Heart left ventricle (tissue), 16 donors: ENCODE data around the gene RGS12. TPM values are rescaled to one million over a fixed set of nuclear protein-coding genes. Genes with fewer than 3 reads are reported as not detected.

ENCODE experiments used
- ATAC-seq, 4 donors: fragments of 200-7000 bp; cut with Tn5 transposase; one replicate each; pipeline ENCODE4 v1.9.1; 2020 to 2022; ENCODE audit warnings: moderate library complexity in 4 of 4, mild to moderate bottlenecking in 3 of 4, moderate number of reproducible peaks in 1 of 4
- DNase-seq, 5 donors: peaks; one replicate each; pipeline ENCODE4 v3.0.0-alpha.2; 2020
- H3K27ac ChIP-seq, 12 donors: fragments of 200-600 bp; sonication (generic) in 4 of 12; one replicate each; pipeline versions ENCODE4 v1.5.0 to v1.8.0; 2016 to 2022; ENCODE audit warnings: mild to moderate bottlenecking in 2 of 12
- H3K27me3 ChIP-seq, 9 donors: fragments of 200-600 bp; sonication (generic) in 2 of 9; one replicate each; pipeline versions ENCODE4 v1.5.1 to v1.8.0; 2016 to 2022; ENCODE audit warnings: mild to moderate bottlenecking in 3 of 9
- H3K36me3 ChIP-seq, 9 donors: fragments of 200-600 bp; sonication (generic) in 2 of 9; one replicate each; pipeline versions ENCODE4 v1.5.0 to v1.8.0; 2018 to 2022; ENCODE audit warnings: mild to moderate bottlenecking in 2 of 9
- H3K4me1 ChIP-seq, 12 donors: fragments of 200-600 bp; sonication (generic) in 4 of 12; one replicate each; pipeline versions ENCODE4 v1.5.0 to v1.8.0; 2016 to 2022; ENCODE audit warnings: mild to moderate bottlenecking in 3 of 12
- H3K4me3 ChIP-seq, 12 donors: fragments of 200-600 bp; sonication (generic) in 4 of 12; one replicate each; pipeline versions ENCODE4 v1.5.0 to v1.8.0; 2017 to 2022; ENCODE audit warnings: mild to moderate bottlenecking in 9 of 12, moderate library complexity in 4 of 12
- H3K9me3 ChIP-seq, 12 donors: fragments of 200-600 bp; sonication (generic) in 4 of 12; one replicate each; pipeline versions ENCODE4 v1.5.0 to v1.8.0; 2016 to 2022; ENCODE audit warnings: mild to moderate bottlenecking in 1 of 12
- POLR2A ChIP-seq, 2 donors: fragments of 450-650 bp; IDR thresholded peaks; one replicate each; pipeline ENCODE4 v1.6.1; 2017; ENCODE audit warnings: antibody characterized with exemption in 2 of 2, mild to moderate bottlenecking in 2 of 2, moderate library complexity in 2 of 2
- WGBS, 4 donors: extraction: QIAGEN DNeasy Blood & Tissue Kit in 2 of 4; methylation state at CpG; one replicate each; pipeline versions ENCODE4 v1.1.5 to v1.1.7; 2013 to 2018; 5-methylcytosine and 5-hydroxymethylcytosine counted together
- intact Hi-C, 10 donors: fragments of 100-400 bp; cut with DNase I; formaldehyde crosslinking; loops; one replicate each; pipeline versions ENCODE4 v1.11.1 to v1.14.2; 2022
- polyA plus RNA-seq, 2 donors: library from polyadenylated mRNA; stranded (reverse); fragments of 200-250 nt; gene quantifications; one replicate each; pipeline ENCODE4 v1.2.3, GENCODE V29; 2013
- total RNA-seq, 9 donors: library from RNA; depleted of rRNA in 2 of 9; stranded (reverse); fragments of >200 nt in 2 of 9; fragmentation: NEBNext Ultra II Directional in 3 of 9; extraction: Animal tissue kit (Norgen Biotek cat#: 25700) in 3 of 9; gene quantifications; one replicate each; pipeline versions ENCODE4 v1.1.0 to v1.2.4, GENCODE V29; 2016 to 2023
- TF ChIP-seq, protein P1 (sequence below), 12 donors: fragments of 200-600 bp; sonication (generic) in 4 of 12; IDR thresholded peaks; one replicate each; pipeline versions ENCODE4 v1.5.0 to v1.8.0; 2018 to 2022; ENCODE audit warnings: antibody characterized with exemption in 12 of 12, mild to moderate bottlenecking in 5 of 12
- donor health status: ischemic (EF 13 %, LVEDD 7.1; RV severe dilation, severe dysfunction).
- donor health status: healthy with polysubstance abuse.
- donor health status: DM: no; HTN: yes; CAD: no.
- donor health status: DM: no; HTN: no; CAD: no.
- donor health status: ischemic (EF 25% LVEDD 6.9; RV normal size, moderate dysfunction).
- donor health status: ischemic (EF 25% LVEDD 5.7; RV mildly dilated, moderate dysfunction).
- donor health status: healthy.
- donor health status: DM: yes; HTN: yes; CAD: no.
- donor health status: ischemic (EF 35%, LVEDD 5.7; RV mildly dilated, moderate dysfunction).
- donor health status: nonischemic (EF 11% LVEDD 7.7; RV severe dilation, severe dysfunction).
- donor health status: DM: yes; HTN: yes; CAD: no.
- donor health status: PGD.
- donor health status: ischemic (EF 29% LVEDD 5.4; RV normal size, mild dysfunction).
- donor health status: nonischemic (EF 23%, LVEDD 6.1; RV moderate dilation, normal function).

Gene RGS12
- total and polyA plus RNA-seq, 11 donors: 8.4 to 18.4 (median 13.9) TPM

DNA sequence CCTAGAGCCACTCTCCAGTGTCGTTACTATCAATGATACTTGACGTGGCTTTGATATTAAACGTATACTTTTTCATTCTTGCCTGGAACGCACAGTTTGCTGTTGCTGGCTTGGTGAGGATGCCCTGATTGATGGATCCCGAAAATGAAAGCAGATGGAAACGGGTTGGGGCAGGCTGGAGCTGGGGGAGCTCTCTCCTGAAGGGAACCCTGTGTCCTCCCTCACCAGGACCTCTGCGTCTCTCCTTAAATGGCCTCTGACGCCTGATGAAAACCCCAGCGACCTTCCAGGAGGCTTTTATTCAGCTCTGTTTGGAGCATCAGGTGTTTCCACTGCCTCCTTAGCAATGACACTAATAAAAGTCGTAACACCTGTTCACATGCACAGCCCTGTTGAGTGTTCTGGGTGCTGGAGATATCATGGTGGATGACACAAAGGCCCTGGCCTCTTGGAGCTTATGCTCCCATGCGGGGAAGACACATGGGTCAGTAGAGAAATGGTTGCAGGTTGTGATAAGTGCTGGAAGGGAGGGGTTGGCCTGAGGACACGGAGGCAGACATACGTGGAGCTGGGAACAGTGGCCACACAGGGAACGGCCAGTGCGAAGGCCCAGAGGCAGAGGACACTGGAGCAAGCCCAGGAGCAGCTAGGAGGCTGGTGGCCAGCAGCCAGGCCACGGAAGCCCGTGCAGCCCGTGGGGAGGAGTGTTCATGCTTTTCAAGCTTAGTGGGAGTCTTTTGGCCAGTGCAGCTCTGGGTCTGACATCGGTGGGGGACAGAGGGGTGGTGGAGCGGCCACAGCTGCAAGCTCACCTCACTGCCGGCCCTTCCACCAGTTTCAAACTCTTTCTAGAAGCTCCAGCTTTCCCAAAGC, 36.4 kb upstream of the RGS12 start:
- peaks cover 0 to 5% (median 0%) of the 10 kb centered on the region in 9 donors for H3K36me3 ChIP-seq
- H3K9me3 ChIP-seq: no peaks in the 10 kb centered on the region
- TF ChIP-seq, protein P1, sequence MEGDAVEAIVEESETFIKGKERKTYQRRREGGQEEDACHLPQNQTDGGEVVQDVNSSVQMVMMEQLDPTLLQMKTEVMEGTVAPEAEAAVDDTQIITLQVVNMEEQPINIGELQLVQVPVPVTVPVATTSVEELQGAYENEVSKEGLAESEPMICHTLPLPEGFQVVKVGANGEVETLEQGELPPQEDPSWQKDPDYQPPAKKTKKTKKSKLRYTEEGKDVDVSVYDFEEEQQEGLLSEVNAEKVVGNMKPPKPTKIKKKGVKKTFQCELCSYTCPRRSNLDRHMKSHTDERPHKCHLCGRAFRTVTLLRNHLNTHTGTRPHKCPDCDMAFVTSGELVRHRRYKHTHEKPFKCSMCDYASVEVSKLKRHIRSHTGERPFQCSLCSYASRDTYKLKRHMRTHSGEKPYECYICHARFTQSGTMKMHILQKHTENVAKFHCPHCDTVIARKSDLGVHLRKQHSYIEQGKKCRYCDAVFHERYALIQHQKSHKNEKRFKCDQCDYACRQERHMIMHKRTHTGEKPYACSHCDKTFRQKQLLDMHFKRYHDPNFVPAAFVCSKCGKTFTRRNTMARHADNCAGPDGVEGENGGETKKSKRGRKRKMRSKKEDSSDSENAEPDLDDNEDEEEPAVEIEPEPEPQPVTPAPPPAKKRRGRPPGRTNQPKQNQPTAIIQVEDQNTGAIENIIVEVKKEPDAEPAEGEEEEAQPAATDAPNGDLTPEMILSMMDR (IDR thresholded peaks at IDR 0.05): no peak
- no peak for TF ChIP-seq POLR2A (IDR thresholded peaks at IDR 0.05)
- ATAC-seq (no peak), DNase-seq (peak in 2 of 5 donors; percentile 4 to 7)
- H3K4me1 ChIP-seq: no peaks in the 10 kb centered on the region
- WGBS, 4 donors: 90 to 93% (median 91%) methylated on average over 21 of the region's 21 CpGs
- no peaks in the 10 kb centered on the region for H3K27me3 ChIP-seq
- H3K4me3 ChIP-seq: no peak overlapping the region
- no peak overlapping the region for H3K27ac ChIP-seq
- intact Hi-C loops: no loop called here

DNA sequence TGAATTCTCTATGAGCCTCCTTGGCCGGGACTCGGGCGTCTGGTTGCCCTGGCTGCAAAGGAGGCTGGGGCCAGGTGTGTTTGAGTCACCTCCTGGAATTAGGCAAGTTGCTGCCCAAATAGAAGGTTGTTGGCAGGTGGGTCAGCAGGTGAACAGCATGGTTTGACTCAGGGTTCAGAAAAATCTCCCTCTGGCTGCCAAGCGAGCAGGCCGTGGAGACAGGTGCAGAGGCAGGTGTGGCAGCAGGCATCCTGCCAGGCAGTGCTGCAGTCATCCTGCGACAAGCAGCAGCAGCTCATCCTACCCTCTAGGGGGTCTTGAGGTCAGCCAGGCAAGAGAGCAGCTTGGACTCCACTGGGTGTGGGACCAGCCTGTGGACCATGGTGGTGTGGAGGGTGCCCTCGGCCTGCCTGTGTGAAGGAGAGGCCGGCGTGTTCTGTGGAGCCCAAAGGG, 35.7 kb upstream of the RGS12 start:
- TF ChIP-seq, protein P1 (IDR thresholded peaks at IDR 0.05): no peak
- TF ChIP-seq POLR2A (IDR thresholded peaks at IDR 0.05): no peak
- H3K4me3 ChIP-seq: no peak overlapping the region
- peaks cover 0 to 5% (median 0%) of the 10 kb centered on the region in 9 donors for H3K36me3 ChIP-seq
- H3K9me3 ChIP-seq: no peaks in the 10 kb centered on the region
- ATAC-seq: no peak
- H3K4me1 ChIP-seq: no peaks in the 10 kb centered on the region
- H3K27me3 ChIP-seq: no peaks in the 10 kb centered on the region
- H3K27ac ChIP-seq: no peak overlapping the region
- peak in 4 of 5 donors; percentile 3 to 48 (median 14) for DNase-seq
- intact Hi-C loops: no loop called here
- 90 to 95% (median 94%) methylated on average over 5 to 9 of the region's 9 CpGs for WGBS, 4 donors

DNA sequence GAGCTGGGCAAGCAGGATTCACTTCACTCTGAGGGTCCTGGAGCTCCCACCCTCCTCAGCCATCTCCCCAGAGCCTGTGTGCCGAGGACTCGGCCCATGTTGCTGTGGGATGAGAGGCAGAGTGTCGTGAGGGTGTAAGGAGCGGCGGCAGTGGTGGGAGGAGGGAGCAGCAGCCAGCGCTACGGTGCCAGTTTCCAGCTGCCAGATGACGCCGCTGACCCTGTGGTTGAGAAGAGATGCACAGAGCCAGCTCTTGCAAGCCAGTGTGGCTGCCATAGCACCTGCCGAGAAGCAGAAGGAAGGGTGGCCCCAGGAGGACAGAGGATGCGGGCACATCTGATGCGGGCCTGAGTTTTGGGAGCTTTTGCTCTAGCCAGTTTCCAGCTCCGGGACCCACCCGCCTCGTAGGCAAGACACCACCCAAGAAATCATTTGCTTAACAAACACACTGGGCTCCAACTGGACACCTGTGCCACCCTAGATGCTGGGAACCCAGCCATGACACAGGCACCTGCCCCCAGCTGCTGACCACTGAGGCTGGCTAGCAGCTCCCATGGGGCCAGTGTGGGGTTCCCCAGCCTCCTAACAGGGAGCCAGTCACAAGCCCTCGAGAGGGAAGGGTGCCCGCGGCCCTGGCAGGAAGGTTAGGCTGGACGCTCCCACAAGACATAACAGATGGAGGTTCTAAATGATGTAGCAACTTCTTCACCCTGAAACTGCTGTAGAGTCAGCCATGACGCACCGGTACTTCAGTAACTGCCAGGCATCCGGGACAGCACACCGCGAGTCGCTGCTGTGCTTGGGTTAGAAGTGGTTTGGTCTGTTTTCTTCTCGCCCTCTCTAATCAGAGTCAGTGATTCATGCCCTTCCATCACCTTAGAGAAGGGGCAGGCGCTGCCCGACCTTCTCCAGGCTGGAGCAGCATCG, 35.0 kb upstream of the RGS12 start:
- peaks cover 0 to 5% (median 0%) of the 10 kb centered on the region in 9 donors for H3K36me3 ChIP-seq
- no peaks in the 10 kb centered on the region for H3K9me3 ChIP-seq
- ATAC-seq (no peak), DNase-seq (peak in 3 of 5 donors; percentile 2 to 14 (median 12))
- H3K27ac ChIP-seq: no peak overlapping the region
- TF ChIP-seq, protein P1 (IDR thresholded peaks at IDR 0.05): no peak
- TF ChIP-seq POLR2A (IDR thresholded peaks at IDR 0.05): no peak
- 88 to 93% (median 88%) methylated on average over 22 to 29 of the region's 29 CpGs for WGBS, 4 donors
- H3K4me3 ChIP-seq: no peak overlapping the region
- intact Hi-C loops: no loop called here
- H3K27me3 ChIP-seq: no peaks in the 10 kb centered on the region
- no peaks in the 10 kb centered on the region for H3K4me1 ChIP-seq
